ENCODE data around the gene FANCC. TPM values are rescaled to one million over a fixed set of nuclear protein-coding genes. Genes with fewer than 3 reads are reported as not detected.

The FANCC gene
- total RNA-seq, 1 experiment from 2014 or later, result 13.4 TPM

DNA sequence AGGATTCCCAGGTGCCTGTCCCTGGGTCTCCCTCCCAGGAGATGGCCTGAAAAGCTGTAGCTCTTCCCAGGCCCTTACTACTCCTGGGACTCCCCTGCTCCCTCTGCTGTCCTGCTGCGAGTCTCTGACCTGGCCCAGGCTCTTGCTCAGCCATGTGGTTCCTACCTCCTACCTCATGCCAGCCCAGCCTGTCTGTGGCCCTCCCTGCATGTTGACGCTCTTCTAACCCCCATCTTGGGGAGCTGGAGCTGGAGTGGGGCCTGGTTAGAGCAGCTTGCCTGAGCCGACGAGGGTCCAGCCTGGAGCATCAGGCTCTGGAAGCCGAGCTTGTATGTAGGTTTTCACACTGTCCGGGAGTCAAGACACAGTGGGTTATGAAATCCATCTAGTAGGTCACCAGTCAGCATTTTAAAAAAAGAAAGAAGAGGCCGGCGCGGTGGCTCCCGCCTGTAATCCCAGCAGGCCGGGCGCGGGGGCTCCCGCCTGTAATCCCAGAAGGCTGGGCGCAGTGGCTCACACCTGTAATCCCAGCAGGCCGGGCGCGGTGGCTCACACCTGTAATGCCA is 244.4 kb downstream of the FANCC start:
- no peak for DNase-seq (ENCODE audit: low read depth)

- no peak for DNase-seq (ENCODE audit: low read depth)
Measured at GRCh38 chr9:95071925-95072324, 245.6 kb downstream of the FANCC start.

DNA sequence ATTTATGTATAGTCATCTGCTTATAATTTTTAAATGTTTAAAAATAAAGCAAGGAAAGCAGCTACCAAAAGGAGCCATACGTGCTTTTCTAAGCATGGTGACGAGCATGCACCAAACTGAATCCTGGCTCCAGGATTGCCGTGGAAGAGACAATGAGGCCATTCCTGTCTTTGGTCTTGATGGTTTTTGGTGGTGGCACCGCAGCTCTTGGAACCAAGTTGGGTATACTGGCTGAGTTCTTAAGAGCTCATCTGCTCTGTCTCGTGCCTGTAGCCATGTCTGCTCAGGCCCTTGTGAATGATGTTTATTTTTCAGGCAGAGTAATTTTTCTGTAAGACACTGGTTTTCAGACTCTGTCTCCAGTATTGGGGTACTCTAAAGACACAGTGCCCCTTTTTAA is 246.1 kb downstream of the FANCC start:
- no peak for DNase-seq (ENCODE audit: low read depth)

- DNase-seq (ENCODE audit: low read depth), result no peak
Measured at GRCh38 chr9:95070549-95071021, 246.9 kb downstream of the FANCC start.

GRCh38 chr9:95067897-95068296 is 249.6 kb downstream of the FANCC start:
- no peak for DNase-seq (ENCODE audit: low read depth)

- DNase-seq (ENCODE audit: low read depth), result no peak
Measured at GRCh38 chr9:95067057-95067456, 250.5 kb downstream of the FANCC start.

DNA sequence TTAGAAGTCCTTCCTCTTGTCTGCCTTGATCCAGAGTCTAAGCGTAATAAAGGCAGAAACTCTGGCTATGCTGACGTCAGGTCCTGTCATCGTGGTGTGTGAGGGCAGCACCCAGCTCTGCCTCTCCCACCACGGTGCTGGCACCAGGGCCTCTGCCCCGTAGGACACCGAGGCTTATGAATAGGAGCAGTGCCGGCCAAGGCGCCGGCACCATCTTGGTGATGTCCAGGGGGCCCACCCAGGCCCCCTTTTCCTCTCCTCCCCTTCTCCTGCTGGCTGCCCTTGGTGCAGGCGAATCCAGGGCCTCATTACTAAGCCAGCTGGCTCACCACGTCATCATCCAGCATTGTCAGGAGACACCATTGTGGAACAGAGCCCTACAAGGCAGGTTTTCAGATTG is 252.3 kb downstream of the FANCC start:
- DNase-seq (ENCODE audit: low read depth), result peak; percentile 44

GRCh38 chr9:95063300-95063699 is 254.2 kb downstream of the FANCC start:
- no peak for DNase-seq (ENCODE audit: low read depth)

DNA sequence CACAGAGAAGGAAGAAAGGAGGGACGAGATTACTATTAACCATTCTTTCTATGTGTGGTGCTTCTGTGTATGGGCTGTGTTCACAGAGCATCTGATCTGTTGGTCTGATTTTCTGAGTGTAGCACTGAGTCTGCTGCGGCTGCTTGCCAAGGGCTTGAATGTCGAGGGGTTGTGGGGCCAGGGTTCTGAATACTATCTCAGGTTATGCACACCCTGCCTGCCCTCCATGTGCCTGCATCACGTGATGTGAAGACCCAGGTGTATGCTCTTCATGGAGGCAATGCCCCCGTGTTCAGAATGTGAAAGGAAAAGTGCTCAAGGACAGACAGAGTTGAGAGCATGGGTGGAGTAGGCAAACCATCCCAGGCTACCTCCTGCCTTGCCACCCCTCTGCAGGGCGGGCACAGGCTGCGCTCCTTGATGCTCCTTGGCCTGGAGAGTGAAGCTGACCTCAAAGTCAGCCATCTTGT is 254.9 kb downstream of the FANCC start:
- no peak for DNase-seq (ENCODE audit: low read depth)

DNA sequence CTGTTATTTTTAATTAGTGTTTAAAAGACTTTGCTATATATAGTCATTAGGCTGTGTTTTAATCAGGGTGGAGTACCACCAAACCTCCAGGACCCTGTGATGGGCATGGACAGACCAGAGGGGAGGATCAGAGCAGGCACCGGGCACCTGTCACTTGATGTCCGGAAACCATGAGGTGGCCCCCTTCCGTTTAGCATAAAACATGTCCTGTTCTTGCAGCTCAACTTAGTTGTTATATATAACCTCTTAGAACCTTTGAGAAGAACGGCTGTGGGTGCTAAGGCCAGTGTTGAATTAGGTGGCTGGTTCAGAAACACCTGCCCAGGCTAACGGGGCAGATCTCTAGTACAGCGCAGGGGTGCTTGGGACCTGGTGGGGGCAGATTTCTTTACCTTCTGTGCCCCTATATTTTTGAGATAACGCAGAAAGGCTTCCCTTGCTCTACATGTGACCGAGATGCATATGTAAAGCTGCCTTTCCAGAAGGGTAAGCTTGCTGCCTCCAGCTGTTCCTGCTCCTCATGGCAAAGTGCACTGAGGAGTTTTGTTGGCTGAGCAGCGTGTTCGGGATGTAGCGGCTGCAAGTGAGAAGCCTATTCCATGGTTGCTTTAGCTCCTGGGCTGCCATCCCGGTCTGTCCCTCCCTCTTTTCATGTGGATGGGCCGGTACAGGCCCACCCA is 255.5 kb downstream of the FANCC start:
- DNase-seq (ENCODE audit: low read depth), result no peak

DNA sequence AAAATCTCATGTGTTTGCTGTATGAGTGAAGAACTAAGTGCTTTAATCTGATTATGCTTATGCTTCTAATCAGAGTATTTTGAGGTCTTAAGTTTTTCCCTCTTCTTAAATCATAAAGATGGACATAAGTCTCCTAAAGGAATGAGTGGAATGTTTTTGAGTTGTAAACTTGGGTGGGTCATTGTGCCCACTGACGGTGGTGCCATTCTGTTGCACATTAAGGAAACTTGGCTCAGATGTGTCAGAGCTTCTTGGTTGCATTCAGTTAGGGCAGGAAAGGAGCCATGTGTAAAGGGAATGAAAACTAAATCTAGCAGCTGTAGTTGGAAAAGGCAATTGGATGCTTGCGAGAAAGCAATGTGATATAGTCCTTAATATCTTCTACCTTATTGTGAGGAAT is 256.6 kb downstream of the FANCC start:
- DNase-seq (ENCODE audit: low read depth), result no peak

GRCh38 chr9:95060234-95060633 is 257.3 kb downstream of the FANCC start:
- no peak for DNase-seq (ENCODE audit: low read depth)

GRCh38 chr9:95058795-95059386 is 258.6 kb downstream of the FANCC start:
- peak; percentile 36 for DNase-seq (ENCODE audit: low read depth)

- DNase-seq (ENCODE audit: low read depth), result no peak
Measured at GRCh38 chr9:95058121-95058785, 259.3 kb downstream of the FANCC start.

- DNase-seq (ENCODE audit: low read depth), result no peak
Measured at GRCh38 chr9:95057101-95057500, 260.4 kb downstream of the FANCC start.

- DNase-seq (ENCODE audit: low read depth), result peak; percentile 63
Measured at GRCh38 chr9:95055851-95056551, 261.5 kb downstream of the FANCC start.

DNA sequence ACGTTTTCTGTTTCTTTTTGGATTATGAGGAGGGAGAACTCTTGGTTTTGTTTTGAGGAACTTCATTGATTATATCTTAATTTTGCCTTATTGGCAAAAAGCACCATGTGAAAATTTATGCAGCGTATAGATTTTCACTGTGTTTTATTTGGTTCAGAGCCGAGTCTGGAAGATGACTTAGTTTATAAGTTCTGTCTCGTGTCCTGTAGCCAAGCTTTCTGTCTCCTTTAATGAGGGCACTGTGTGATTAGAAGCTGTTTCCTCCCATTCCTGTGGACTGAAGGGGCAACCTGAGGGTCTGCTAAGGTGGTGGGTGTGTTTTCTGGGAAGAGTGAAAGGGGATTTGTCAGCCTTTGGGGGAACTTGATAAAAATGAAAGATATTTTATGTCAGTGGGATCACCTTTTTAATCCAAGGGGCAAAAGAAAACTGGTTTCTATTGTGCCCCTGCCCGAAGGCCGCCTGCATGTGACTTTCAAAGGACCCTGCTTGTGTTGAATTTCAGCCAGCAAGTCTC is 262.1 kb downstream of the FANCC start:
- no peak for DNase-seq (ENCODE audit: low read depth)

- no peak for DNase-seq (ENCODE audit: low read depth)
Measured at GRCh38 chr9:95053611-95054570, 263.6 kb downstream of the FANCC start.

- peak; percentile 50 for DNase-seq (ENCODE audit: low read depth)
Measured at GRCh38 chr9:95049761-95050160, 267.7 kb downstream of the FANCC start.
